Endometrial microvascular endothelial cells (primary cell): ENCODE data around the gene MRPS21. TPM values are rescaled to one million over a fixed set of nuclear protein-coding genes. Genes with fewer than 3 reads are reported as not detected.
"Not testable (repeated sequence)": the region's sequence is repeated elsewhere in the genome, so short reads cannot be mapped to it uniquely, and the experiment has no call there.

Experiments used
- in situ Hi-C: cut with HindIII; loops from 2 replicates; pipeline ENCODE4 v1.10.0; 2017; ENCODE audit warnings: low sequenced_read_pairs, low pct_unique_long_range_greater_than_20kb; ENCODE audit errors: inconsistent ontology term
- total RNA-seq: library from RNA; depleted of rRNA; stranded (reverse); fragments of >200 nt; gene quantifications from one replicate; pipeline ENCODE4 v1.2.3, GENCODE V29; 2015; ENCODE audit errors: inconsistent ontology term

Gene MRPS21
- total RNA-seq, 1 donor from 2014 or later = 49.5 TPM

DNA sequence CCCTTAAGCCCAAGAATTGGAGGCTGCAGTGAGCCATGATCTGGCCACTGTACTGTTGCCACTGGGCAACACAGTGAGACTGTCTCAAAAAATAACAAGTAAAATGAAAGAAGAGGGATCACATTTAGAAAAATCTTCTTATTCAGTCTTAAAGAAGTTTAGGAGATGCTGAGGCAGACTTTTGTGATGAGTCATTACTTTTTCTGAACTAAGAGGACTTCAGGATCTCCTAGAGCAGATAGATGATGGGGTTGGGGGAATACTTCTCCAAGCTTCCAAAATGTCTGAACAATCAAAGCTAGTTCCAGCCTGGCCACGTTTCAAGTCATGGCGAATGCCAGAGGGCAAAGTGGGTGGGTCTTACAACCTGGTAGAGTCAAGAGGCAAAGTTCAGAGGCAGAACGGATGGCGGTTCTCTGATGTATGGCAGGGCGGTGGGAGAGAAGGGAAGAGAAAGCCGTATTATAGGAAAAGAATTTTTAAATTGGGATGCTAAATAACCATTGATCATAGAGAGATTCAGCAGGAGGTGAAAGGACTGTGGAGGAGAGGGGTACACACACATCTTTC lies 13.4 kb upstream of the MRPS21 start:
- in situ Hi-C loops = no loop called here

DNA sequence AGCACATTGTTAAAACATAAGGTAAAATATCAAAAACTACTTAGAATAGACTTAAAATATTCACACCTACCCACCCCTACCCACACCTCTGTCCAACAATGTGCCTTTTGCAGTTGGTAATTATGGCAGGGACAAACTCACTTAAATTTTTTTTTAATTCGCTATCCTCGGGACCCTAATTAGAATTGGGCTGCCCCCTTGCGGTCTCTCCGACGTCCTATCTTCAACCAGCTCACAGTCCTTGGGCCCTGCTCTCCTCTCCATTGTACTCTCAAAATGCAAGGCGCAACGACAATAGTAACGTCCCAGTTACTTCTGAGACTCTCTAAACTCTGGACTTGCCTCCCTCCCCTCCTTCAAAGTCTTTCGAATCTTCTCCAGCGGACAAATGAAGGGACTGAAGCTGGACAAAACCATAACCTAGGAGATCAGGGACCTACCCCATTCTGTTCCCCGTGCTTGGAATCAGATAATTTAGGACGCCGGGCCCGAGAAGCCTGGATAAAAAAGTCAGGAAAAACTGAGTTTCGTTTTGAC lies 12.4 kb upstream of the MRPS21 start:
- in situ Hi-C loops = no loop called here

DNA sequence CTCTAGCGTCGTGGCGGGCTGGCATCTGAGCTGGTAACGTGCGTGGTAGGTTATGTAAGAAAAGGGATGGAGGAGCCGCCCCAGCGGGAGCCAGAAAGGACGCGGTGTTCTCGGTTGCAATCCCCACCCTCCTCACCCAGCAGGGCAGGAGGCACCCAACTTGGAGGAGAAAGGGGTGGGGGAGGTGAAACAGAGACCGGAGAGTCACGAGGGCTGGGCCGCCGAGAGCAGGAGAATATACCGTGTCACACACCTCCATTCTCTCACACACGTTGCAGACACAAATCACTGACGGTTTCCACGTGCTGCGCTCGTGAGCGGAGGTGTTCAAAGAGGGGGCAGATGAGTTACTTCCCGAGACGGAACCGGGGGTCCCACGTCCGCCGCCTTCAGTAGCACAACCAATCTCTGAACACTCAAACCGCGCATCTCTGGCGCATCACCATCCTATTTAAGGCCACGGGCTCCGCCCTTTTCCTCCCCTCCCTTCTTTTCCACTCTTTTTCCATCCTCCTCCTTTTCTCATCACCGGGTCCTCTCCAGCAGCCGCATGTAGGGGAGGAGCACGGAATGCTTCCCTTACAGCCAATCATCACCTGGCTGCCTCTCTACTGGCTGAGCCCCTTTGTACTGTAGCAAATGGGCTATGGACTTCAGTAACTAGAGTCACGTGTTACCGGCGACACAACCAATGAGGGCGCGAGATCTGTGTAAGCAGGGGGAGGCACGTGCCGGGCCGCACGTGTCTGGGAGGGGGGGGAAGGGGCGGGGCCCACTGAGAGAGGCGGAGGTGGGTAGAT lies 11.7 kb upstream of the MRPS21 start, which contains the start of gene CIART:
Gene CIART (plus strand): TSS at position 797 of the 800 bp plus-strand sequence. CDS start 714 bp downstream, outside the sequence.
- in situ Hi-C loops = no loop called here

DNA sequence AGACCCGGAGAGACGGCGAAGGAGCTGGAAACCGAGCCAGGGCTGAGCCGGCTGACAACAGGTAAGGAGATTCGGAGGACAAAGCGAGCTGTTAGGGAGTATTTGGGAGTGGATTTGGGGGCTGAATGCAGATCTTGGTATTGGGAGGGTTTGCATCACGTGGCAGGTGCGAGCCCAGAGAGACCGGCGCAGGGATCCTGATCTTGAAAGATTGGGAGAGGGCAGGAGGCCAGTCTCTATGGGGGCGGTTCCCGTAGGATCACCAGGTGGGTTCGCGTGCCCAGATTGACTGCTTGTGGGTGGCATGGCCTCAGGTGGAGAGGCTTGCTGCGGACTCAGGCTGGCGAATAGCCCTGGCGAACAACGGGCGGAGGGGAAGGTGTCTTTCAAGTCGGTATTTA lies 11.1 kb upstream of the MRPS21 start:
- in situ Hi-C loops = no loop called here

DNA sequence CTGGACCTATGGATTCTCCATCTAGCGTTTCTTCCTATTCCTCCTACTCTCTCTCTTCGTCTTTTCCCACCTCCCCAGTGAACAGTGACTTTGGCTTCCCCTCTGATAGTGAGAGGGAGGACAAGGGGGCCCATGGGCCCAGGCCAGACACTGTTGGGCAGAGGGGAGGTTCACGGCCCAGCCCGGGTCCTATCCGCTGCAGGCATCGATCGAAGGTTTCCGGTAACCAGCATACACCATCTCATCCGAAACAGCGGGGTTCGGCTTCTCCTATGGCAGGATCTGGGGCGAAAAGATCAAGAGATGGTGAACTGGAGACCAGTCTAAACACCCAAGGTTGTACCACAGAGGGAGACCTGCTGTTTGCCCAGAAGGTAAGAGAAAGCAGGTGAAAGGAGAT lies 10.4 kb upstream of the MRPS21 start:
- in situ Hi-C loops = no loop called here

DNA sequence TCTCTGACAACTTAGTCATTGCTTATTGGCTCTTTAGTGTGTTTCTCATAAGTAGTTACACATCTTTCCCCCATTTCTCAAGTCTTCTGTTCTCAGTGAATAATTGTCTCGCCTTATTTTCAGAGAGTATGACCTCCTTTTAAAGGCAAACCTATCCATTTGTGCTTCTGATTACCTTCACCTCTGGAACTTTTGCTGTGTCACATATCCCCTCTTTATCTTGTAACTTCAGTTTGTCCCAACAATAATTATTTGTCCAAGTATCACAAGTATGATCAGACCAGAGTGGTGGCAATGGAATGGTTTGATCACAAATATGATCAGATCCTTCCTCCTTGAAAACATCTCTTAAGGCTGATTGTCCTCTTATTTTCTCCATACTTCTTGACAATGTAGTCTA lies 5.3 kb upstream of the MRPS21 start:
- in situ Hi-C loops = no loop called here

DNA sequence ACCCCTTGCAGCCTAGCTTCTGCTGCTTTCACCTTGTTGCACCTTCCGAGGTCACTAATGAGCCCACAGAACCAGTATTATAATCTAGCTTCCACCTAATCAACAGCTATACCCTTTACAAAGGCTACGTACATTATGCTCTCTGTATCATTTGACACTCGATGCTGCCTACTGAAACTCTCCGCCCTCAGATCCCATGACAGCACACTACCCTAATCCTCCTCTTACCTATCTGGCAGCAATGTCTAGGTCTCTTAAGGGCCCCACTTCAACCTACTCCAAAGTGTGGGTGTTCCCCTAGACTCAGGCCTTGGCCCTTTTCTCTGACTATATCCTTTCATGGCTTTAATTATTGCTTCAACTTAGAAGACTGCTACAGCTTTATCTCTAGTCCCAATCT lies 4.8 kb upstream of the MRPS21 start:
- in situ Hi-C loops = no loop called here

DNA sequence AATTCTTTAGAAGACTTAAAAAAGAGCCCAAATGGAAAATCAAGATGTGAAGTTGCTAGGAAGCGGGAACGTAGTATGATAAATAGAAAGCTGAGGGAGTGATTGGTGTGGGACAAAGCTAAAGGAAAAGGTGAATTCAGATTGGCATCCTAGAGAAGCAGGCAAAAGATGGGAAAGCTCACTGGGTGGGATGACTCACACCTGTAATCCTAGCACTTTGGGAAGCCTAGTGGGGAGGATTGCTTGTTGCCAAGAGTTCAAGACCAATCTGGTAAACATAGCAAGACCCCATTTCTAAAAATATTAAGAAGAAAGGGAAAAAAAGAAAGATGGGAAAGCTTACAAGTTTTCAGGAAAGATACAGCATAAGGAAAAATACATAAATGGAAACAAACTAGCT lies 1.8 kb downstream of the MRPS21 start:
- in situ Hi-C loops = no loop called here

DNA sequence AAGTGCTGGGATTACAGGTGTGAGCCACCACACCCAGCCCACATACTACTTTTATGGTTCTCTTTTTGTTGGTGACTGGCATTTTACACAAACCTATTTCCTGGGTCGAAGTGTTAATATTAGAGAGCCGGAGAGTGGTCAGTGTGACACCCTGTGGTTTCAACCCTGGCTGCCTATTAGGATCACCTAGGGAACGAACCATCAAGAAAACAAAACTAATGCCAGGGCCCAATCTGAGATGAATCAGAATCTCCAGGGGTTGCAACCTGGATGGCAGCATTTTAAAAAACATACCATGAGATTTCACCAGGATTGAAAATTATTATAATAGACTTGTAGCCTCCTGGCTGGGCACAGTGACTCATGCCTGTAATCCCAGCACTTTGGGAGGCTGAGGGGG lies 6.1 kb downstream of the MRPS21 start:
- in situ Hi-C loops = no loop called here

DNA sequence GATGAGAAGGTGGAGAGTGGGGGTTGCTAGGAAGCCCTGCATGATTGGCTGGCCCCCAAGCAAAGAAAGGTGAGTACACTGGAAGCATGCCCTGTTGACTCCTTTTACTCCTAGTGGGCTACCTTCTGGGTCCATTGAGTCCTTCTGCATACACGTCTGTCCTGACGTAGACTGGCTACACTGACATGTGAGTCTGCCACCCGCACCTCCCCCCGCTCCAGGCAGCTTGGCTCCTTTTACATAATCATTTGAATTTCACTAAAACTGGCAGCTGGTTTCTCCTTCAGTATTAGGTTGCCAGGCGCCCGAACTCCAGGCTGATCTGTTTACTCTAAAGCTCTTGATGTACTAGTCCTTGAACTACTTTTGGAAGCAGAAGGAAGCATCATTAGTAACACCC lies 8.7 kb downstream of the MRPS21 start:
- in situ Hi-C loops = no loop called here

DNA sequence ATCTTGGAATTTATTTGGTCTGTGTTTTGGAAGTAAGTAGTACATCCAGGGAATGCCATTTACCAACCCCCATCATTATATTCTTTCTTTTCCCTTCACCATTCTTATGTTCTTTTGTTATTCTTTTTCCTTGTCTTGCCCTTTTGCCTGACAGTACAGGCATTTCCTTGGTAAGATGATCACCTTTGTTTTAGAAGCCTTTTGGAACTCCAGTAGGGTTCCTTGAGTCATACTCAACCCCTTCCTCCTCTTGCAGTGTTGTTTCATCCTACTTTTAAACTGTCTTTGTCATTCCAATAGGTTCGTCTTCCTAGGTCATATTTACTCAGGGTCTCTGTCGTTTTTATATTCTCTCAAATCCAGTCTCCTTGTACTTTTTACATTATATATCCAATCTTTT lies 9.2 kb downstream of the MRPS21 start:
- in situ Hi-C loops = no loop called here

DNA sequence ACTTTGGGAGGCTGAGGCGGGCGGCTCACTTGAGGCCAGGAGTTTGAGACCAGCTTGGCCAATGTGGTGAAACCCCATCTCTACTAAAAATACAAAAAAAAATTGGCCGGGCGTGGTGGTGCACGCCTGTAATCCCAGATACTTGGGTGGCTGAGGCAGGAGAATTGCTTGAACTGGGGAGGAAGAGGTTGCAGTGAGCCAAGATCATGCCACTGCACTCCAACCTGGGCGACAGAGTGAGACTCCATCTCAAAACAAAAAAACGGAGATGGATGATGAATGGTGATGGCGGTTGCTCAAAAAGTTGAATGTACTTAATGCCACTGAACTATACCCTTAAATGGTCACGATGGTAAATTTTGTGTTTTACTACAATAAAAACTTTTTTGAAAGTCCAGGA lies 14.9 kb downstream of the MRPS21 start:
- in situ Hi-C loops = not testable (repeated sequence)

DNA sequence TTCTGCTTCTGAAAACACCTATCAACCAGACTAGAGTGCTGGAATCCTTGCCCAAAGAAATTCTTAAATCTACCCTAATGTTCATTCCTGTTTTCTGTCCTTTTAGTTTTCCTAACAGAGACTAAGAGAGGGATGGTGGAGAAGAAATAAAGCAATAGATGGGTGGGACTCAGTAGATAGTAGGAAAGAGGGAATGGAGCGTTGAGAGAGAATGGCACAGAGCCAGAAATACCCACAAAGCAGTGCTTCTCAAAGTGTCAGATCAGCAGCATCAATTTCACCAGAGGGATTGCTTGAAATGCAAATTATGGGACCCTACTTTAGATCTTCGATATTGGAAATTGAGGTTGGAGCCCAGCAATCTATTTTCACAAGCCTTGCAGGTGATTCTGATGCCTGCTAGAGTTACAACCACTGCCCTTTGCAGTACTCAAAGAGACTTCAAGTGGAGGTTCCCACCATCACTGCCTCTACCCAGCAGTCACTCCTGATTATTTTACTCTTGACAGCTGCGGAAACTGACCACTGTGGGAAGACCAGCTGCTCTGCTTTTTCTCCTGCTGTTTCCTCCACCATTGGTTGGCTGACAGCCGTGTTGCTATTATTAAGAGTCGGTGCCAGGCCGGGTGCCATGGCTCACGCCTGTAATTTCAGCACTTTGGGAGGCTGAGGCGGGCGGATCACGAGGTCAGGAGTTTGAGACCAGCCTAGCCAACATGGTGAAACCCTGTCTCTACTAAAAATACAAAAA lies 16.3 kb downstream of the MRPS21 start:
- in situ Hi-C loops = no loop called here

DNA sequence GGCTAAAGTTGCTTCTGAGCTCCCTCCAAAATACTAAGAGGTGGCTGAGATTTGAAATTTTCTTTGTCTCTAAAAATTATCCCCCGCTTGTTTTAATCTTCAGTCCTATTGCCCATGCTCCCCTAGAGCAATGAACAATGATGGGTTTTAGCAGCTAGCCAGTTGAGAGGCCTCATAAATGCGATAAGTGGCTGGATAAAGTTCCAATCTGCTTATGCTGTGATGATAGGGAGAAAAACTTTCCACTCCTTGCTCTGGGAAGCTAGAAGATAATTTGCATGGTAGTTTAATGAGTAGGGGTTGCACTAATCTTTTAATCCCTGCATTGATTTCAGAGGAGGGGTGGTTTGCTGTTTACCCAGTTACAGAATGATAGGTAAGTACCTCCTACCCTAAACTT lies 18.1 kb downstream of the MRPS21 start:
- in situ Hi-C loops = no loop called here

DNA sequence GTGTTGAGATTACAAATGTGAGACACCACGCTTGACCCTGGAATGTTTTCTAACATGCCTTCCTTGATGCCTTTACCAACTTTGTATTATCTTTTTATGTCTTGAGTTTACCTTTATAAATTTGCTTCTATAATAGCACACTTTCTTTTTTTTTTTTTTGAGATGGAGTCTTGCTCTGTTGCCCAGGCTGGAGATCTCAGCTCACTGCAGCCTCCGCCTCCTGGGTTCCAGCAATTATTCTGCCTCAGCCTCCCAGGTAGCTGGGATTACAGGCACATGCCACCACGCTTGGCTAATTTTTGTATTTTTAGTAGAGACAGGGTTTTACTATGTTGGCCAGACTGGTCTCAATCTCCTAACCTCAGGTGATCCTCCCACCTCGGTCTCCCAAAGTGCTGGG lies 21.0 kb downstream of the MRPS21 start:
- in situ Hi-C loops = not testable (repeated sequence)

DNA sequence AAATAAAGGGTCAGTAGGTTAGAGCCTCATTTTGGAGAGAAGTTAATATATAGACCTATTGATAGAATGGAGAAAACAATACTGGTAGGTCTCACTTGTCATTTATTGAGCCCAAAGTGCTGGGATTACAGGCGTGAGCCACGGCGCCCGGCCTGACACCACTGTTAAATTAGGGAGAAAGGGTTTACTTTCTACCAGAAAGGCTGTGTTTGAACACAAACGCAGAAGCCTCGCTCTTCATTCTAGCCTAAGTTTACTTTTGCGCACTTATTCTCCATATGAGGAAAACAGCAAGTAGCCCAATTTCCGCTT lies 27.0 kb downstream of the MRPS21 start:
- in situ Hi-C loops = no loop called here

DNA sequence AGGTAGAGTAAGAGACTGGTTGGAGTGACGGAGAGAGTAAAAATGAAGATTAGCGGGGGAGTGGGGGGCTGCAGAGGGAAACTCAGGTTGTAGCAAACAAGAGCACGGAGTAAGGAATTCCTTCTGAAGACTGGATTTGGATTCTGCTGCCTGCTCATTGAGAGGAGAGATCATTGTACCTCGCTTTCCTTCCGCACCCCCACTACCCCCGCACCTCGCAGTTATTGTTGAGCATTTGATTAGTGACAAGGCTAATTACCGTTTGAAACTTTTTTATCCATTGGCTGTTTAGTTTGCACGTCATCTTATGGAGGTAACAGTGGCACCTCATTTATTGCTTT lies 28.1 kb downstream of the MRPS21 start:
- in situ Hi-C loops = no loop called here

DNA sequence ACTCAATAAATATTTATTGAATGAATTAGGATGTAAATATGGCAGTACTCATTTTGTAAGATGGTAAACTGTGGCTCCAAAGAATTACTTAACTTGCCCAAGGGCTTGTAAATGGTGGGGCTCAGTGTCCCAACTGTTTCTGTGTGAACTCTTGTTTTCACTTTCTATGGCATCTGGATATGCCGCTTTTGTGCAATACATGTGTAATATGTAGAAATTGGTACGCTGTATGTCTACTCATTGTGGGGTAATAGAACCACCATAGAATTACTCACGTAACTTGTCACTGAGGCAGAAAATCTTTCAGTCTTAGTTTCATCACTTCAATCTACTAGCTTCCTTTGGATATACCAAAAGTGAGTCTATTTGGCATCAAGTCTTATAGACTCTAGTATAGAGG lies 28.6 kb downstream of the MRPS21 start:
- in situ Hi-C loops = no loop called here

DNA sequence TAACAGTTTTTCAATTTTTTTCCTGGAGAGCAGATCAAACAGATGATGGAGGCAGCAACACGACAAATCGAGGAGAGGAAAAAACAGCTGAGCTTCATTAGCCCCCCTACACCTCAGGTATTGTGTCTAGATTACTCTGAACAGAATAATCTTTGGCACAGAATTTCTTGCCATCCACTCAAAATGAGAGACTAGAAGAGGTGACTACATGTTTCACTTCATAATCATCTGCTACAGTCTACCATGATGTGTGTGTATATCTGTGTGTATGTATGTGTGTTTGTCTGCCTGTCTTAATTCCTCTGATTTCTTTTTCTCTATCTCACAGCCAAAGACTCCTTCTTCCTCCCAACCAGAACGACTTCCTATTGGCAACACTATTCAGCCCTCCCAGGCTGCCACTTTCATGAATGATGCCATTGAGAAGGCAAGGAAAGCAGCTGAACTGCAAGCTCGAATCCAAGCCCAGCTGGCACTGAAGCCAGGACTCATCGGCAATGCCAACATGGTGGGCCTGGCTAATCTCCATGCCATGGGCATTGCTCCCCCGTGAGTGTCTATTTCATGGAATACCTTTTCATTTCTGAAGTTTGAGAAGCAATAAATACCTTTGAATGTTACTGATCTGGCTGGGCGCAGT lies 39.1 kb downstream of the MRPS21 start:
- in situ Hi-C loops = no loop called here

DNA sequence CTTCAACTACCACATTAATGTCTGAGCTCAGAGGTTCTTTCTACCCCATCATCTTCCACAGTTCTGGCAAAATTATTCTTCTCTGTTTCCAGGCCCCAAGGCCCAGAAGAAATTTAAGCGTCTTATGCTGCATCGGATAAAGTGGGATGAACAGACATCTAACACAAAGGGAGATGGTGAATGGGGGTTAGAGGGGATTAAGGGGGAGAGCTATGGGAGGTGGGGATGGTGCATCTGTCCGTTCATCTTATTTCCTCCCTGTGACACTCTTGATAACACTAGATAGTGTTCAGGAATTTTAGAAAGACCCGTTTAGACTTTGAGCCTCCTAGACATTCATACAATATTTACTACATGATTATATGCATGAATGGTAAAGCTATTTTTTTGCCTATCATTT lies 52.7 kb downstream of the MRPS21 start:
- in situ Hi-C loops = no loop called here
